HG02885 (cell line): ENCODE measurements around the gene PGBD5.
"Not testable (repeated sequence)": the region's sequence is repeated elsewhere in the genome, so short reads cannot be mapped to it uniquely, and the experiment has no call there.

ENCODE experiments used
- ATAC-seq: cut with Tn5 transposase; IDR thresholded peaks from one replicate; pipeline ENCODE4 v1.9.1; 2021; ENCODE audit warnings: mild to moderate bottlenecking; ENCODE audit not compliant: unreplicated experiment, poor library complexity

Gene PGBD5, protein sequence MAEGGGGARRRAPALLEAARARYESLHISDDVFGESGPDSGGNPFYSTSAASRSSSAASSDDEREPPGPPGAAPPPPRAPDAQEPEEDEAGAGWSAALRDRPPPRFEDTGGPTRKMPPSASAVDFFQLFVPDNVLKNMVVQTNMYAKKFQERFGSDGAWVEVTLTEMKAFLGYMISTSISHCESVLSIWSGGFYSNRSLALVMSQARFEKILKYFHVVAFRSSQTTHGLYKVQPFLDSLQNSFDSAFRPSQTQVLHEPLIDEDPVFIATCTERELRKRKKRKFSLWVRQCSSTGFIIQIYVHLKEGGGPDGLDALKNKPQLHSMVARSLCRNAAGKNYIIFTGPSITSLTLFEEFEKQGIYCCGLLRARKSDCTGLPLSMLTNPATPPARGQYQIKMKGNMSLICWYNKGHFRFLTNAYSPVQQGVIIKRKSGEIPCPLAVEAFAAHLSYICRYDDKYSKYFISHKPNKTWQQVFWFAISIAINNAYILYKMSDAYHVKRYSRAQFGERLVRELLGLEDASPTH

DNA sequence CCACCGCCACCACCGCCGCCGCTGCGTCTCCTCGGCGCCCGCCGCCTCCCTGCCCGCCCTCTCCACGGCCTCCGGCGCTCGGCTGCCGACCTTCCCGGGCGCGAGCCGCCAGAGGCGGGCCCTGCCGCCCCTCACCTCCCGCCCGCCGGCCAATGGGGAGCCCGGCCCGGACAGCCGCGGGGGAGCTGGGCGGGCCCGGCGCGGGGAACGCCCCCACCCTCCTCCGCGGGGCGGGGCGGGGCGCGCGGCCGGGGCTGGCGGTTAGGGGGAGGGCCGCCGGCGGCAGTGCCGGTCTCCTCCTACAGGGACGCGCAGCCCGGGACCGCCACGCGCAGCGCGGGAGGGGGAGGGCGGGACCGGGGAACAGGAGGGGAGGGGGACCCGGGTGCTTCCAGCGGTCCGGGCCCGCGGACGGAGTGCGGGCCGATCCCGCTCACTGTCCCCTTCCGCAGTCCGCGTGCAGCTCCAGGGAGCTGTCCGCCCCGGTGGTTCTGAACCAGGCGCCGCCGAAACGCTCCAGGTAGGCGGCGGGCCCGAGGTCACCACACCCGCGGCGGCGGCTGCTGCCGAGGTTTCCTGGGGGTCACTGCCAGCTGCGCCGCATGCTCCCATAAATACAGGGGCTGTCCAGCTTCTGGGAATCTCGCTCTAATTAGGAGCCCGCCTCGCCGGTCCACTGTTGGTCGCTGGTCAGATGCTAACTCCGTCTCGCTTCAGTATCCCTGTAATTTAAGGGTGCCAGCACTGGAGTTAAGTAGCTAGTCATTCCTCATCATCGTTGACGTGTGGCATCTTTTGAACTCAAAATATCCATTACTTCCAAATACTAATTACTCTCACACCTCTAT is at the start of gene PGBD5:
PGBD5 (minus strand) TSS at position 87 of the 848 bp plus-strand sequence. CDS start 404 bp downstream, outside the sequence.
- ATAC-seq: peak; percentile 86

DNA sequence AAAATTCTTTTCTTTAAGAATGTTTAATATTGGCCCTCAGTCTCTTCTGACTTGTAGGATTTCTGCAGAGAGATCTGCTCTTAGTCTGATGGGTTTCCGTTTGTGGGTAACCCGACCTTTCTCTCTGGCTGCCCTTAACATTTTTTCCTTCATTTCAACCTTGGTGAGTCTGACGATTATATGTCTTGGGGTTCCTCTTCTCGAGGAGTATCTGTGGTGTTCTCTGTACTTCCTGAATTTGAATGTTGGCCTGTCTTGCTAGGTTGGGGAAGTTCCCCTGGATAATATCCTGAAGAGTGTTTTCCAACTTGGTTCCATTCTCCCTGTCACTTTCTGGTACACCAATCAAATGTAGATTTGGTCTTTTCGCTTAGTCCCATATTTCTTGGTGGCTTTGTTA is 48.8 kb upstream of the PGBD5 start:
- not testable (repeated sequence) for ATAC-seq

DNA sequence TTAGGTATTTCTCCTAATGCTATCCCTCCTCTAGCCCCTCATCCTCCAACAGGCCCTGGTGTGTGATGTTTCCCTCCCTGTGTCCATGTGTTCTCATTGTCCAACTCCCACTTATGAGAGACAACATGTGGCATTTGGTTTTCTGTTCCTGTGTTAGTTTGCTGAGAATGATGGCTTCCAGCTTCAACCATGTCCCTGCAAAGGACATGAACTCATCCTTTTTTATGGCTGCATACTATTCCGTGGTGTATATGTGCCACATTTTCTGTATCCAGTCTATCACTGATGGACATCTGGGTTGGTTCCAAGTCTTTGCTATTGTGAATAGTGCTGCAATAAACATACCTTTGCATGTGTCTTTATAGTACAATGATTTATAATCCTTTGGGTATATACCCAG is 44.6 kb upstream of the PGBD5 start:
- ATAC-seq: not testable (repeated sequence)

DNA sequence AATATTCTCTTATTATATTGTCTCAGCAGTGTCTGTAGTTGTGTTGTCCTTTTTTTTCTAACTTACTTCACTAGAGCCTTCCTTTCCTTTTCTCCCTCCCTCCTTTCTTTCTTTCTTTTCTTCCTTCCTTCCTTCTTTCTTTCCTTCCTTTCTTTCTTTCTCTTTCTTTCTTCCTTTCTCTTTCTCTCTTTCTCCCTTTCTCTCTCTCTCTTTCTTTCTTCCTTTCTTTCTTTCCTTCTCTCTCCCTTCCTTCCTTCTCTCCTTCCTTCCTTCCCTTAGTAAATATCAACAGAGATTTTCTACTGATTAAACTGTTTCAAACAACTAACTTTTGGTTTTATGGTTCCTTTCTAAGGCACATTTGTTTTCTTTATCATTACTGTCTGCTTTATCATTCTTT is 43.1 kb upstream of the PGBD5 start:
- ATAC-seq: no peak

DNA sequence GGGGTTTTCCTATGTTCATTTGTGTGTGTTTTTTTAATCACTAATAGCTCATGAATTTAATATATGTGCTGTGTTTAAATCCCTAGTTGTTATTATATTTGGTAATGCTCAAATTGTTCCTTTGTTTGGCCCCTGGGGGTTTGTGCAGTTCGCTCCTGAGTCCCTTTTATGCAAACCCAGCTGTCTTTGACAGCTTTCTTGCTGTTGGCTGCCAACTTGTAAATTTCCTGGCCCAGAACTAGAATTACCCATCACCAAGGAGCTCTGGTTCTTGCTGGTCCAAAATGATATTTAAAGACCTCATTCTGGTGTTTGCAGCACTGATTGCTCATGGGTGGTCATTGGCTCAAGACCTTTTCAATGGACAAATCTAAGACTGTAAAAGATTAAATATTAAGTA is 39.6 kb upstream of the PGBD5 start:
- no peak for ATAC-seq

DNA sequence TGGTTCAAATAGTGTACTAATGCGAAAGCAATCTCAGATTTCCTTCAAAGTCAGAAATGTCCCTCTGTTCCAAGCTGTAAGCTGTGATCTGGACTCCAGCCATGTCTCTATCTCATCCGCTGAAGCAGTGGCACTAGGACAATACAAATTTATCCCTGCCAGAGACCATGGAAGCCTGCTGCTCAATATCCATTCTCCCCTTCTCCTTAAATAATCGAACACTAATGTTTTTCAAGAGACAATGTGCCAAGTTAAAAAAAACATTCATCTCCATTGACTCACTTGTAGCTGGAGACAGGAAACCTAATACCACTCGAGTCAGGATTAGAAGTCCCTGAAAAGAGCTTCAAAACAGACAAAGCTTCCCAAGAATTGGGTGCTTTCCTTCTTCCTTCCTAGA is 38.5 kb upstream of the PGBD5 start:
- no peak for ATAC-seq

DNA sequence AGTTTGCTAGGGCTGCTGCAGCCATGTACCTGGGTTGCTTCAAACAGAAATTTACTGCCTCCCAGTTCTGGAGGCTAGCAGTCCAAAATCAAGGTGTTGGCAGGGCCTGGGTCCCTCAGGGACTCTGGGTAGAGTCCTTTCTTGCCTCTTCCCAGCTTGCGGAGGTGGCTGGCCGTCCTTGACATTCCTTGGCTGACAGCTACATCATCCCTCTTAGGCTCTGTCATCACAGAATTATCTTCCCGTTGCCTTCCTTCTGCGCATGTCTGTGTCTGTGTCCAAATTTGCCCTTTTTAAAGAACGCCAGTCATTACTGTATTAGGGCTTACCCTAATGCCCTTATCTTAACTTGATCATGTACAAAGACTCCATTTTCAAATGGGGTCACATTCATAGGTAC is 37.6 kb upstream of the PGBD5 start:
- no peak for ATAC-seq

DNA sequence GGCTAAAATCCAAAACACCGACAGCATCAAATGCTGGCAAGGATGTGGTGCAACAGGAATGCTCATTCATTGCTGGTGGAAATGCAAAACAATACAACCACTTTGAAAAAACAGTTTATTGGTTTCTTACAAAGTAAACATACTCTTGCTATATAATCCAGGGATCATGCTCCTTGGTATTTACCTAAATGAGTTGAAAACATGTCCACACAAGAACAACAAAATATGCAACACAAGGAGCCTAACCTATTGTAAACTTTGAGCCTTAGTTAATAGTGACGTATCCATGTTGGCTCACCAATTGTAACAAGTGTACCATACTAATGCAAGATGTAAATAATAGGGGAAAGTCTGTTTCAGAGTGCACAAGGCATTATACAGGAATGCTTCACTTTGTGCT is 37.2 kb upstream of the PGBD5 start:
- no peak for ATAC-seq

DNA sequence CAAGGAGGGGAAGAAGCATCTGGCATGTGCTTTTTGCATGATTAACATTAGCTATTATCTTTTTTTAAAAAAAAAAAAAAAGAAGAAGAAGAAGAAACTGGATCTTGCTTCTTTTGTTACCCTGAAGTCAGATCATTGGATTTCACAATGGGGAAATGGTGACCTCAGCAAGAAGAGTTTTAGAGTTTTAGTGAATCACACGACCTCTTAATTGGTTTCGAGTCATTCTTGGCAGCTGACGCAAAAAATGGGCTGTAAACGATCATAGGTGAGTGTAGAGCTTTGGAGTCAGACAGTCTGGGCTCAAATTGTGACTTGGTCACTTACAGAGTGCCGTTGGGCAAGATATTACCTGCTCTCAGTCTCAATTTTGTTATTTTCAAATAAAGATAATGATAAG is 33.3 kb upstream of the PGBD5 start:
- no peak for ATAC-seq

DNA sequence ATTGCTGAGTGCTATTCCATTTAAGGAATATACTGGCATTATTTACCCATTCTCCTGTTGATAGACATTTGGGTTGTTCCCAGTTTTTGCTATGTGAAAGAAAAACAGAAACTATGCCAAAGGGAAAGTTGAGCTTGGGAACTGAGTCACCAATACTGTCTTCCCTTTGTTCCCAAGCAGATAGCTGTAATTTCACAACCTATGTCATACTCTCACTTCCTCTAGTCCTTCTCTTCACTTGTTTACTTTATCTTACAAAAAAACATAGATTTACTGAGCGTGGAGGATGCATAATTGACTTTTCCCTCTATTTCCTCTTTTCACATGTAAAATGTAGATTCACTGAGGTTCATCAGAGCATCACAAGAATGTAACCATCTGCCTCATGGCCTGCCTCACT is 32.4 kb upstream of the PGBD5 start:
- ATAC-seq: no peak

DNA sequence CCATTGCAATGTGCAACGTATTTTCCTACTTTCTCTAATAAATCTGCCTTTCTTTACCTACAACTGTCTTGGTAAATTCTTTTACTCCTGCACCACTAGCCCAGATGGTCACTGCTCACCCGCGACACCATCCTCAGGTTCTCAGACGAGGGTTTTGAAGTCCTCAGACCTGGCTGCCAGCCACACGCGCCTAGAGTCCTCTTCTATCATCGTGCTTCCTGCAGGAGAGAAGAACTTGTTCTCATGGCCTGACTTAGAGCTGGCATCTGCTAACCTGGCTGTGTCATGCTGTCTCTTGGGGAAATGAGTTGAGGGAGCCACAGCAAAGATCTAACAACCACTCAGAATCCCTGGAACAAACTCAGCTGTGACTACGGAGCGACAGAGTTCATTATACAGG is 30.3 kb upstream of the PGBD5 start:
- no peak for ATAC-seq

DNA sequence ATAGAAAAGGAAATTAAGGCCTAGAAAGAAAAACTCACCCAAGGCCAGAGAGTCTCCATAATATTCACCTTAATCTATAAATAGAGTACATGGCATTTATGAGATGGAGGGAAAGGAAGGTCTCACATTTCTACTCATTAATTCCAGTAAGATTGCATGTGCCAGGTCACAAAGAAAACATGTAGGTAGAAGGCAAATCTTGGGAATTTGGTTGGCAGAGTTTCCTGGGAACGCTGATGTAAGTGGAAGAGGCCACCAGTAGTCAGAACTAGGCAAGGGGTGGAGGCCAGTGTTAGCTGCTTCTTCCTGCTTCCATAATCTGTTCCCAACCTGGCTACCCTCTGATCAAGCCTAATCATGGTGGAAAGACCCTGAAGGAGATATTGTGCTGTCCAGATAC is 29.2 kb upstream of the PGBD5 start:
- no peak for ATAC-seq

DNA sequence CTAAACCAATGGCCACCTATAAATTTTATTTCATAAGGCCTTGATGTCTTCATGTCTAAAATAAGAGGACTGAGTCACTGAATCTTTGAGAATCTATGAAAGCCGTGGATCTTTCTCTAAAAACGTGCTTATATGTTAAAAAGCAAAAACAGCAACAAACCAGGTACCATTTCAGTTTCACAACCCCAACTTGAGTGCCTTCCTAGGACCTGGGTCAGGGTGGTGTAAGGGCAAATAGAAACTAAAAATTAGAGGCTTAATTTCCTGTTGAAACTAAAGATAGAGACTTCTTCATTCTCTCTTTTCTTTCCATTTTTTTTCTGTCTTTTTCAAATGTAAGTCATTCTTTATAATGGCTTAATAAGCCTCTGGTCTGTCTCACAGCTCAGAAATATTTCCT is 27.2 kb upstream of the PGBD5 start:
- no peak for ATAC-seq

DNA sequence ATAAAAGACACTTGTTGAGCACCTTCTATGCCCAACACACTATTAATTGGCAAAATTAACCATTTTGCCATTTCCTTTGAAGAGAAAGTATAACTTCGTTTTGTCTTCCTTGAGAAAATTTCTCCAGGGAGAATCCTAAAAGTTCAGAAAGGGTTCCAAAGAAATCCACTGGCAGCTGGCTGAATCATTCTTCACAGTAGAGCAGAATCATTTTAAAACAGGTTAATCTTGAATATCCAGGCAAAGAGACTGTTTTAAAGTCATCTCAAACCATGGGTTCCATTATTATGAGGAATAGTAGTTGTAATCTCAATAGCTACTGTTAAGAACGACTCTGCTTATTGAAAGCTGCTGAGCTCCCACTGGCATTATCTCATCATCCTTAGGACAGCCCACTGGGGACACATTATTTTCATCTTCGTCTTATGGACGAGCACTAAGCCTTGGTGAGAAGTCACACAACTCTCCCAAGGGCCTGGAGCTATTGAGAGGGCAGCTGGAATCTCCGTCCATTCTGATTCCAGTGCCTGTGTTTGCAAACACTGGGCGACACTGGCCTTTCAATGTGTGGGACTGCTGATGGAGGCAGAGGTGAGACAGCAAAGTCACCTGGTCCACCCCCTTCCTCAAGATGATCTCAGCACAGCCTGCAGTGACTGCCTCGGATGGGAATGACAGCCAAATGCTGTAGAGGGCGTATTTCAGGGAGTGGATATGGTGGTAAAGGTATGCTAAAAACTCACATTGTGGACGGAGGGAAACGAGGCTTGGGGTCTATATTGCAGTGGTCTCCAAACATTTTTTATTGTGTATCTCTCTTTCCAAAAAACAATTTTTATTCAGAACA is 15.3 kb upstream of the PGBD5 start:
- ATAC-seq: no peak

DNA sequence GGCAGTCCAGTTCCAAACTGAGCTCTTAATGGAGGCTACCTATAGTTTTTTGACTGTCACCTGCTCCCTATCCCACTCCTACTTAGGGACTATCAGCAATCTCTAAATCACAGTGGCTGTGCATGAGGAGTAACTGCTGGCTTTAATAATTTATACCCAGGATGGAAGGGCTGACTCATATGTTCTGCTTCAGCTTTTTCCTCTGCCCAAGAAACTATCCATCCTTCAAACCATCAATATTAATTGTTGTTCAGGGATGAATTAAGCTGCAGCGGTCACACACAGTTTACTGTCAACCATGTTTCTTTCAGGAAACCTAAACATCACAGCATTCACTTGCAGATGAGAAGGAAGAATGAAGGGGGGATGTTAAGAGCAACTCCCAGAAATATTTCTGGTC is 9.0 kb upstream of the PGBD5 start:
- no peak for ATAC-seq

DNA sequence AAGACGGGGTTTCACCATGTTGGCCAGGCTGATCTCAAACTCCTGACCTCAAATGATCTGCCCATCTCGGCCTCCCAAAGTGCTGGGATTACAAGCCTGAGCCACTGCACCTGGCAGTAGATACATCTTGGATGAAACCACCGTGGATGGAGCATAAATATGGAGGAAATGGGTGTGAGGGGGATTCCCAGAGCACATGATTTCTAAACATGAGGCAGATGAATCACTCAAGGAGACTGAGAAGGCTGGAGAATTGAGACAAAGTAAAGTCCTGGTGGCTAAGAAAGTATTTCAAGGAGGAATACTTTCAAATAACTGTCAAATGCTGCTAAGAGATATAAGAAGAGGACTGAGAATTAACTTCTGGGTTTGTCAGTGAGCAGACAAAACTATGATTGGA is 5.4 kb upstream of the PGBD5 start:
- ATAC-seq: no peak

DNA sequence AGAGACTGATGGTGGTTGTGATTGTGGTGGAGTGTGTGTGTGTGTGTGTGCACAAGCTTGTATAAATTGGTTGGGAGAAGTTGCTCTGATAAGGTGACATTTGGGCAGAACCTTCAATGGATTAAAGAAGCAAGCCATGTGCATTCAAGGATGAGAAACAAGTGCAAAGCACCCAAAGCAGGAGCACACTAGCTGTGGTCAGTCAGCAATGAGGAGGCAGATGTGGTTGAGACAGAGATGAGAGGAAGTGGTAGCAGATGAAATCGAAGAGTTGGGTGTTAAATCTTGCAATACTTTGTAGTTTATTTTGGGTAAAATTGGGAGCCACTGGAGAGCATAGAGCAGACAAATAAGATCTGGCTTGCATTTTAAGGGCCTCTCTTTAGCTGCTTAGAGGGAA is 4.4 kb upstream of the PGBD5 start:
- no peak for ATAC-seq

DNA sequence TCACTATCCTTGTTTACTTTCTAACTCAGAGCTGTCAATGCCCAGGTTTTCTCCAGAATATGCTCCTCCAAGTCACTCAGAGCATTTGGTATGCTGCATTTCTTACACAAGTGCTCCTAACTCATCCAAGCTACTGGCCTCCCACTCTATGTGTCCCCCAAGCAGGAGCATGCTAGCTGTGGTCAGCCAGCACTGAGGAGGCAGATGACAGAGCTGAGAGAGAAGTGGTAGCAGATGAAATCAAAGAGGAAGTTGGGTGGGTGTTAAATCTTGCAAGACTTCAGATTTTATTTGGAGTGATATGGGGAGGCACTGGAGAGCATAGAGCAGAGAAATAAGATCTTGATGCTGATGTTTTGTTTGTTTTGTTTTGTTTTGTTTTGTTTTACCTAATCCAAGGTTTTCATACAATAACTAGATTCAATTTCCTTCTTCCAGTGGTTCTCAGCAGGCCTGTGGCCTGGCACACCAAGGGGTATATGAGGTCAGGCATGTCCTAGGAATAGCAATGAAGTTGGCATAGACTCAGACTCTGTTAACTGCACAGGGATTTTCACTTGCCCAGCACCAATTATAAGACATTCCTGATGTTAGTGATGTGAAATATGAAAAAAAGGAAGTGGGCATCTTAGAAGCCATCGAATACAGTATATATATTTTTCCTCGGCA is 3.1 kb upstream of the PGBD5 start:
- ATAC-seq: no peak

DNA sequence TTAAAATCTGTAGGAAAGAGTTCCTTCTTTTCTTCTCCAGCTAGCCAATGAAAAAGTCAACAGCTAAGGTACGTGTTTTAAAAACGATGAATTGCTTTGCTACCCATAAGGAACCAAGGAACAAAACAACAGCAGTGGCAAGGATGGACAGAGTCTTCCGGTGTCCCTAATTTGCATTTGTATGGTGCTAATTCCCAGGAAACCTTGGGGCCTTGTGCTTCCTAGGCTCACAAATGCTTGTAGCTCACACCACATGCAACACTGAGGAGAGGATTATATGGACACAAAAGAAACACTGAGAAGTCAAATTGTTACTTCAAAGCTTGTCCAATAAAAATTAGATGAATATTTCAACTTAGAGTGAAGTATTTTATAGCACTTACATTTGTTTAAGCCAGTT is 1.8 kb upstream of the PGBD5 start:
- no peak for ATAC-seq
